NB4 (cell line): Measurements from ENCODE around the gene LGALS9.
"Not testable (repeated sequence)": the region's sequence is repeated elsewhere in the genome, so short reads cannot be mapped to it uniquely, and the experiment has no call there.

Experiments
- DNase-seq: peaks from one replicate; pipeline ENCODE4 v3.0.0; 2010; ENCODE audit warnings: low read depth
- H3K4me3 ChIP-seq: one replicate; pipeline ENCODE4 v1.5.1; 2011; ENCODE audit warnings: mild to moderate bottlenecking, low read depth, low read length, moderate library complexity
- MYC ChIP-seq: IDR thresholded peaks from 2 replicates; pipeline ENCODE4 v1.6.1; 2011; ENCODE audit warnings: low read depth, low read length
- POLR2A ChIP-seq: IDR thresholded peaks from 2 replicates; pipeline ENCODE4 v1.6.1; 2011; ENCODE audit warnings: mild to moderate bottlenecking; ENCODE audit not compliant: insufficient read length; ENCODE audit errors: extremely low read depth
- TF ChIP-seq, protein P1 (sequence below): IDR thresholded peaks from 2 replicates; pipeline ENCODE4 v1.6.1; 2011; ENCODE audit warnings: low read depth, low read length
- TF ChIP-seq, protein P2 (sequence below): IDR thresholded peaks from one replicate; pipeline ENCODE4 v1.5.1; 2012; ENCODE audit warnings: low read depth, low read length

The LGALS9 gene

DNA sequence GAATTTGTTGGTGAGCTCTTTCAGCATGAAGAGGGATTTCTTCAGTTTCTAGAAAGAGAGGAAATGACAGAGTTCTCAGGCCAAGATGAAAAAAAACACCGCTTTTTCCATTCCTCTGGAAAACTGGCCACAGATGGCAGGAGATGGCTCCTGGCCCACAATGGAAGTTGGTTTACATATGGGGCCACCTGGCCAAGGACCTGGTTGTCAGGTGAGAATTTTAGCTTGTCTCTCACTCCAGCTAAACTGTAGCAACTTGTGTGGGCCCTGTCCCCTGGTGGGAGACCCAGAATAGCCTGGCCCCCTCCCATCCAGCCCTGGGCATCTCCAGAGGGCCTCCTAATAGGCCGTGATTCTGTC lies 33.6 kb downstream of the LGALS9 start:
- no peak overlapping the region for H3K4me3 ChIP-seq
- no peak for DNase-seq
- TF ChIP-seq, protein P1, sequence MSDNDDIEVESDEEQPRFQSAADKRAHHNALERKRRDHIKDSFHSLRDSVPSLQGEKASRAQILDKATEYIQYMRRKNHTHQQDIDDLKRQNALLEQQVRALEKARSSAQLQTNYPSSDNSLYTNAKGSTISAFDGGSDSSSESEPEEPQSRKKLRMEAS = no peak
- TF ChIP-seq POLR2A (no peak), MYC (no peak)
- TF ChIP-seq, protein P2, sequence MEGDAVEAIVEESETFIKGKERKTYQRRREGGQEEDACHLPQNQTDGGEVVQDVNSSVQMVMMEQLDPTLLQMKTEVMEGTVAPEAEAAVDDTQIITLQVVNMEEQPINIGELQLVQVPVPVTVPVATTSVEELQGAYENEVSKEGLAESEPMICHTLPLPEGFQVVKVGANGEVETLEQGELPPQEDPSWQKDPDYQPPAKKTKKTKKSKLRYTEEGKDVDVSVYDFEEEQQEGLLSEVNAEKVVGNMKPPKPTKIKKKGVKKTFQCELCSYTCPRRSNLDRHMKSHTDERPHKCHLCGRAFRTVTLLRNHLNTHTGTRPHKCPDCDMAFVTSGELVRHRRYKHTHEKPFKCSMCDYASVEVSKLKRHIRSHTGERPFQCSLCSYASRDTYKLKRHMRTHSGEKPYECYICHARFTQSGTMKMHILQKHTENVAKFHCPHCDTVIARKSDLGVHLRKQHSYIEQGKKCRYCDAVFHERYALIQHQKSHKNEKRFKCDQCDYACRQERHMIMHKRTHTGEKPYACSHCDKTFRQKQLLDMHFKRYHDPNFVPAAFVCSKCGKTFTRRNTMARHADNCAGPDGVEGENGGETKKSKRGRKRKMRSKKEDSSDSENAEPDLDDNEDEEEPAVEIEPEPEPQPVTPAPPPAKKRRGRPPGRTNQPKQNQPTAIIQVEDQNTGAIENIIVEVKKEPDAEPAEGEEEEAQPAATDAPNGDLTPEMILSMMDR = no peak

DNA sequence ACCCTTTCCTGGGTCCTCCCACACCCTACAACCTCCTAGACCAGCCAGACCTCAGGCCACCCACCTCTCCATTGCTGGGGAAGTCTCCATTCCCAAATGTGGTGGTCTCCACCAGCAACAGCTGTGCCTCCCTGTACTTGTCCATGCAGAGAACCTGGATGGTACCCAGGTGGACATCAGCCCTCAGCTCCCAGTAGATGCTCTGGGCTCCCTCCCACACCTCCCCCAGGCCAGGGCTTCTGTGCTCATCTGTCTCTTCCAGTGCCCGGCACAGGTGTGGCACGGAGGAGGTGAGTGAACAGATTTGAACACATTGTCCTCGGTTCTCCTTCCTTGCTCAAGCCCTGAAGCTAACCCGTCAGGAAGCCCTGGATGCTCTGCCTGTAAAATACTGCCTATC lies 34.6 kb downstream of the LGALS9 start:
- no peak for DNase-seq
- no peak overlapping the region for H3K4me3 ChIP-seq
- TF ChIP-seq, protein P1 = no peak
- TF ChIP-seq, protein P2 = no peak
- TF ChIP-seq POLR2A (no peak), MYC (no peak)

DNA sequence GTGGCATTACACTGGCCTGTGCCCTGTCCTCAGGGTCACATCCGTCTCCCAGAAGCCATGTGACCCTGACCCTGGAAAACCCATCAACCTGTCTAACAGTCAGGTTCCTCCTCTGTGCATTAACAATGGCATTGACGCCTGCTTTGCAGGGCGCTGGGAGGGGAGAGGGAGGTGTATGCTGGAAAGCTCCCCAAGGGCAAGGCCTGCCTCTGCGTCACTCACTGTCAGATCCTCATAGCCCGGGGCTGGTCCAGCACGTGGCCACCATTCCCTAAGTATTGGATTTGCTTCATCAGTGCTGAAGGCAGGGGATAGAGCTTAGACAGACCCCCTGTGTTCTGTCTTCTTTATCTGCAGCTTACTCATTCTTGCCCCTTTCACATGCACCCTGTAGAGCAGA lies 35.3 kb downstream of the LGALS9 start:
- H3K4me3 ChIP-seq, DNase-seq: not testable (repeated sequence)

DNA sequence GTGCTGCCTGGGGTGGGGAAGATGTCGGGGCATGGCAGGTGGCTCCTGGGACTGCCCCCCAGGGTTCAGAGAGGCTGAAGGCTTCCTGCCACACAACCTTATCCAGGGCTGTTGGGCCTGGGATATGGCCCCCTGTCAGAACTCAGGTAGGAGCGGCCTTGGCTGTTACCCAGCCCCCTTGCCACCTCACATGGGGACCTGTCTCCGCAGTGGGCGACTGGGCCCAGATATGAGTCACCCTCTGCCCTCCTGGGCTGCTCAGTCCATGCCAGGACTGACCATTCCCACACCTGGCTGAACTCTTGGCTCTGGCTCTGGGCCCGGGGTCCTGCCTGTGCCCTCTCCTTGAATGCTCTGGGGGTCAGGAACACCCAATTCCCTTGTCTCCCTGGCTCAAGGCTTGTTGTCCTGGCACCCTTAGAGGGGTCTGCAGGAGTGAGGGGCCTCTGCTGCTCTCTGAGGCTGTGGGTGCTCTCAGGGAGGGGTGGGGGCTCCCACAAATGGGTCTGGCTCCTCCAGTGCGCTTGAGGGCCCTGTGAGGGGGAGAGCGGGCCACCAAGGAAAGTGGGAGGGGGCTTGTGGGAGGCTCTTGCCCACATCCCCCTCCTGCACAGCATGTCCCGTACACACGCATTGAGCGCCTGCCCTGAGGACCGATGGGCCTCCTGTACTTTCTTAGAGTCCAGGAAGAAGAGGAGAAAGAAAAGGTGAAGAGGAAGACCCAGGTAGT lies 36.0 kb downstream of the LGALS9 start:
- TF ChIP-seq POLR2A = no peak
- TF ChIP-seq, protein P2 = no peak
- TF ChIP-seq, protein P1 = no peak
- no peak for TF ChIP-seq MYC

DNA sequence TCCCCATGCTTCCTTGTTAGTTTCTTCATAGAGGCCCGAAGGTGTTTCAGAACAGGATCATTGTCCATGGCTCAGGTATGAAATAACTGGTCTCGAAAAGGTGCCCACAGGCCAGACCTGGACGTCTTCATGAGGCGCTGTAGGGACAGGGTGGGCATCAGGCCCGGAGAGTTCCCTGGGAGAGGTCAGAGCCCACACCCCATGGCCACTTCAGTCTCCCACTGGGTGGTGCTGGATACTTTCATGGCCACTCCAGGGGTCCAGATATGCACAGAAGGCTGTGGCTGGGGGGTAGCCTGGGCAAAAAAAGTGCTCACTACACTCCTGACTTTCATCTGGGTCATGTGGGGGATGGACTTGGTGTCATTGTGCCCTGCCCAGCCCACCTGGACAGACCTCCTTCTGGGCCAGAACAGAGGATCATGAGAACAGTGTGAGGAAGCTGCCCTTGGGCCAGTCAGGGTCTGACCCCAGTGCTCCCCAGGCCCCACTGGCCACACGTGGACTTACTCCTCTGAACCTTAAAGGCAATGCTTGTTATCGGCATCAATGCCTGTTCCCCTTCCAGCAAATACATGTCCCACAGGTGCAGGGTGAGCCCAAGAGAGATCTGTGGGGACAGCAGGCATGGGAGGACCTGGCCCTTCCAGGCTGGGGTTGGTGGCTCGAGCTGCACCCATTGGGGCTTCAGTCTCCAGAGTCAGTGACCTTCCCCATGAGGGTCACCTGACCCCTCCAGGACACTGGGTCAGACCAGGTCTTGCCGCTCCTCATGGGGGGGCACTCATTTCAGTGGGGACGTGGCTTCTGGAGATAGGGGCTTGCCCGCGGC lies 36.9 kb downstream of the LGALS9 start:
- DNase-seq = no peak
- TF ChIP-seq, protein P2 = no peak
- TF ChIP-seq, protein P1 = no peak
- TF ChIP-seq MYC = no peak
- TF ChIP-seq POLR2A = no peak
- no peak overlapping the region for H3K4me3 ChIP-seq

More for the DNA sequence above, 36.0 kb downstream of the LGALS9 start:
- no peak for DNase-seq
- H3K4me3 ChIP-seq = no peak overlapping the region

DNA sequence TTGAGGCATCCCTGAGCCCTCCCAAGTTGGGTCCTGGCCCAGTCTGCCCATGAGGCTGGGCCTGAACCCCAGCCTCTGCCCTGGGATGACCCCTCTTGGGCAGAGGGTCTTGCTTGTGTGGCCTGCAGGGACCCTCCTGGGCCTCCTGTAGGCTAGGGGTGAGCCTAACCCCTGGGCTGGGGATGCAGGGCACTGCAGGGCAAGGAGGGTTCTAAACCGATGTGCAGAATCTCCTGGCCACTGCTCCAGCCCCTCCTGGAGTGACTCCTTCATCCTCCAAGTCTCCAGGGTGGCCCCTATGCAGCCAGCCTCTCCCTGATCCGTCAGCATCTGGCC lies 37.5 kb downstream of the LGALS9 start:
- DNase-seq = no peak
- TF ChIP-seq POLR2A (no peak), MYC (no peak)
- TF ChIP-seq, protein P1 = no peak
- TF ChIP-seq, protein P2 = no peak
- no peak overlapping the region for H3K4me3 ChIP-seq
